CD14-positive monocyte (primary cell): ENCODE measurements around the gene DSP. TPM values are rescaled to one million over a fixed set of nuclear protein-coding genes. Genes with fewer than 3 reads are reported as not detected.

Source experiments
- DNase-seq, 3 donors: peaks; one replicate each; pipeline ENCODE4 v3.0.0-alpha.2; 2011 to 2022
- H2AFZ ChIP-seq: 2 replicates; pipeline ENCODE4 v1.6.0; 2012; ENCODE audit warnings: mild to moderate bottlenecking, low read depth, low read length, inconsistent platforms; ENCODE audit not compliant: insufficient read depth, poor library complexity, severe bottlenecking
- H3K27ac ChIP-seq, 2 donors: 1 replicate in 1 of 2; 2 replicates in 1 of 2; pipeline ENCODE4 v1.5.1; 2012 to 2013; ENCODE audit warnings: low read length in 2 of 2, control low read depth in 1 of 2, inconsistent platforms in 1 of 2, low read depth in 1 of 2, mild to moderate bottlenecking in 1 of 2
- H3K27me3 ChIP-seq, 2 donors: one replicate each; pipeline versions ENCODE4 v1.6.0 to v1.6.1; 2011 to 2013; ENCODE audit warnings: low read length in 2 of 2; ENCODE audit not compliant: control insufficient read depth in 2 of 2, insufficient read depth in 2 of 2
- H3K36me3 ChIP-seq, 2 donors: replicated peaks in 1 of 2; 1 replicate in 1 of 2; 2 replicates in 1 of 2; pipeline versions ENCODE4 v1.5.1 to v1.6.1; 2012 to 2013; ENCODE audit warnings: low read length in 2 of 2, control low read depth in 1 of 2, inconsistent platforms in 1 of 2, mild to moderate bottlenecking in 1 of 2; ENCODE audit not compliant: insufficient read depth in 2 of 2, control insufficient read depth in 1 of 2
- H3K4me1 ChIP-seq, 2 donors: 1 replicate in 1 of 2; 2 replicates in 1 of 2; pipeline versions ENCODE4 v1.5.1 to v1.6.1; 2012 to 2013; ENCODE audit warnings: low read length in 2 of 2, control low read depth in 1 of 2, inconsistent platforms in 1 of 2, mild to moderate bottlenecking in 1 of 2, moderate library complexity in 1 of 2; ENCODE audit not compliant: insufficient read depth in 2 of 2, control insufficient read depth in 1 of 2
- H3K4me2 ChIP-seq: replicated peaks from 2 replicates; pipeline ENCODE3; 2012; ENCODE audit warnings: low read length, moderate library complexity, mild to moderate bottlenecking; ENCODE audit not compliant: poor library complexity, severe bottlenecking; ENCODE audit errors: extremely low read depth
- H3K4me3 ChIP-seq, 3 experiments: fragments of 200-600 bp in 1 of 3; sonication (generic) in 1 of 3; replicated peaks in 1 of 3; 1 replicate in 2 of 3; 2 replicates in 1 of 3; pipeline ENCODE4 v1.5.1; 2011 to 2013; ENCODE audit warnings: low read length in 3 of 3, mild to moderate bottlenecking in 3 of 3, control low read depth in 2 of 3, low read depth in 2 of 3, inconsistent platforms in 1 of 3, moderate library complexity in 1 of 3
- H3K79me2 ChIP-seq: 2 replicates; pipeline ENCODE4 v1.6.0; 2012; ENCODE audit warnings: mild to moderate bottlenecking, control low read depth, inconsistent platforms, low read length, moderate library complexity; ENCODE audit not compliant: insufficient read depth
- H3K9ac ChIP-seq: 2 replicates; pipeline ENCODE4 v1.6.0; 2017; ENCODE audit warnings: low read length, mild to moderate bottlenecking; ENCODE audit not compliant: insufficient read depth, poor library complexity, severe bottlenecking
- H3K9me3 ChIP-seq, 2 donors: replicated peaks in 1 of 2; 1 replicate in 1 of 2; 2 replicates in 1 of 2; pipeline versions ENCODE4 v1.5.1 to v1.6.1; 2012 to 2013; ENCODE audit warnings: low read length in 2 of 2, control low read depth in 1 of 2; ENCODE audit not compliant: control insufficient read depth in 1 of 2, insufficient read depth in 1 of 2
- H4K20me1 ChIP-seq: 2 replicates; pipeline ENCODE4 v1.6.0; 2012; ENCODE audit warnings: mild to moderate bottlenecking, low read length, control low read depth, moderate library complexity; ENCODE audit not compliant: insufficient read depth
- H3K27ac Mint-ChIP-seq, 7 donors: one replicate each; pipeline ENCODE4 v1.8.0; 2020; ENCODE audit warnings: mild to moderate bottlenecking in 7 of 7, mixed read lengths in 7 of 7, moderate library complexity in 6 of 7, inconsistent platforms in 2 of 7
- H3K27me3 Mint-ChIP-seq, 3 donors: one replicate each; pipeline ENCODE4 v1.8.0; 2021 to 2022; ENCODE audit warnings: low read depth in 3 of 3, mild to moderate bottlenecking in 3 of 3, mixed read lengths in 3 of 3, moderate library complexity in 3 of 3, inconsistent platforms in 1 of 3
- H3K36me3 Mint-ChIP-seq, 2 donors: one replicate each; pipeline ENCODE4 v1.8.0; 2020; ENCODE audit warnings: mixed read lengths in 2 of 2, inconsistent platforms in 1 of 2, mild to moderate bottlenecking in 1 of 2
- H3K4me1 Mint-ChIP-seq: one replicate; pipeline ENCODE4 v1.8.0; 2020; ENCODE audit warnings: mild to moderate bottlenecking, mixed read lengths
- H3K4me3 Mint-ChIP-seq, 2 donors: one replicate each; pipeline ENCODE4 v1.8.0; 2020; ENCODE audit warnings: mild to moderate bottlenecking in 2 of 2, mixed read lengths in 2 of 2, moderate library complexity in 1 of 2
- H3K9me3 Mint-ChIP-seq, 7 donors: one replicate each; pipeline ENCODE4 v1.8.0; 2020 to 2022; ENCODE audit warnings: mixed read lengths in 7 of 7, mild to moderate bottlenecking in 6 of 7, moderate library complexity in 6 of 7, inconsistent platforms in 2 of 7
- WGBS: methylation state at CpG from one replicate; pipeline ENCODE4 v1.1.5; 2013; ENCODE audit warnings: missing lambda C conversion rate; ENCODE audit not compliant: insufficient coverage; 5-methylcytosine and 5-hydroxymethylcytosine counted together
- intact Hi-C, 2 donors: fragments of 100-400 bp; cut with micrococcal nuclease; formaldehyde crosslinking; loops; one replicate each; pipeline versions ENCODE4 v1.15.0 to v1.15.1; 2023
- polyA plus RNA-seq, 3 donors: library from polyadenylated mRNA; depleted of rRNA in 1 of 3; unstranded in 2 of 3; stranded (reverse) in 1 of 3; fragments of 300-500 nt in 2 of 3; fragments of >200 nt in 1 of 3; fragmentation: Illumina TruSeq in 2 of 3; gene quantifications; 1 replicate in 2 of 3; 2 replicates in 1 of 3; pipeline ENCODE4 v1.2.3, GENCODE V29; 2012 to 2021
- TF ChIP-seq, protein P1 (sequence below): fragments of 200-600 bp; IDR thresholded peaks from one replicate; pipeline ENCODE4 v1.8.0; 2022; ENCODE audit warnings: antibody characterized with exemption, mild to moderate bottlenecking

Gene DSP
- polyA plus RNA-seq, 3 donors: not detected

DNA sequence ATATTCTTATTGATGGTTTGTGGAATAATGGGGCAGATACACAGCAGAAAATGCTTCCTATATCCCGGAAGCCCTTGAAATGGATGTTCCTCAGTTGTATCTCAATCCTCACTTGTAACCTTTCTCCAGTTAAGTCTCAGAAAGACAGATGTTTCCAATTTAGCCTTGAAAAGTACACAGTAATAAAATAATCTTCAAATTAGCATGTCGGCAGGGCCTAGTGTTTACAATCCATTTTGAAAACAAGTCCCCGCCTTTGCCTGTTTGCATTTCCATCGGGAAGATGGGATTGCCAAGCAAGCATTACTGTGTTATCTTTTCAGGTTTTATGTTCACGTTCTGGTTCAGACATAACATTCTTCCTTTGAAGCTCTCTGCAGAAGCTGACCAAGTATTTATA lies 90.0 kb downstream of the DSP start:
- 87% methylated on average over 3 of the region's 5 CpGs for WGBS
- DNase-seq: no peak
- Mint-ChIP-seq H3K9me3 (peaks cover 0 to 10% (median 0%) of the 10 kb centered on the region in 7 donors), H3K4me3 (no peak overlapping the region), H3K27ac (no peak overlapping the region), H3K4me1 (no peaks in the 10 kb centered on the region), H3K27me3 (peaks cover 0 to 4% (median 3%) of the 10 kb centered on the region in 3 donors), H3K36me3 (no peaks in the 10 kb centered on the region)
- H3K4me1 ChIP-seq: no peaks in the 10 kb centered on the region
- H2AFZ ChIP-seq: no peak overlapping the region
- TF ChIP-seq, protein P1, sequence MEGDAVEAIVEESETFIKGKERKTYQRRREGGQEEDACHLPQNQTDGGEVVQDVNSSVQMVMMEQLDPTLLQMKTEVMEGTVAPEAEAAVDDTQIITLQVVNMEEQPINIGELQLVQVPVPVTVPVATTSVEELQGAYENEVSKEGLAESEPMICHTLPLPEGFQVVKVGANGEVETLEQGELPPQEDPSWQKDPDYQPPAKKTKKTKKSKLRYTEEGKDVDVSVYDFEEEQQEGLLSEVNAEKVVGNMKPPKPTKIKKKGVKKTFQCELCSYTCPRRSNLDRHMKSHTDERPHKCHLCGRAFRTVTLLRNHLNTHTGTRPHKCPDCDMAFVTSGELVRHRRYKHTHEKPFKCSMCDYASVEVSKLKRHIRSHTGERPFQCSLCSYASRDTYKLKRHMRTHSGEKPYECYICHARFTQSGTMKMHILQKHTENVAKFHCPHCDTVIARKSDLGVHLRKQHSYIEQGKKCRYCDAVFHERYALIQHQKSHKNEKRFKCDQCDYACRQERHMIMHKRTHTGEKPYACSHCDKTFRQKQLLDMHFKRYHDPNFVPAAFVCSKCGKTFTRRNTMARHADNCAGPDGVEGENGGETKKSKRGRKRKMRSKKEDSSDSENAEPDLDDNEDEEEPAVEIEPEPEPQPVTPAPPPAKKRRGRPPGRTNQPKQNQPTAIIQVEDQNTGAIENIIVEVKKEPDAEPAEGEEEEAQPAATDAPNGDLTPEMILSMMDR: no peak
- H3K79me2 ChIP-seq: no peaks in the 10 kb centered on the region
- H3K4me2 ChIP-seq: no peak overlapping the region
- H3K9me3 ChIP-seq: no peaks in the 10 kb centered on the region
- intact Hi-C loops: no loop called here
- H3K27me3 ChIP-seq: no peaks in the 10 kb centered on the region
- no peaks in the 10 kb centered on the region for H4K20me1 ChIP-seq
- no peak overlapping the region for H3K9ac ChIP-seq
- no peak overlapping the region for H3K4me3 ChIP-seq
- H3K27ac ChIP-seq: no peak overlapping the region
- H3K36me3 ChIP-seq: no peaks in the 10 kb centered on the region

DNA sequence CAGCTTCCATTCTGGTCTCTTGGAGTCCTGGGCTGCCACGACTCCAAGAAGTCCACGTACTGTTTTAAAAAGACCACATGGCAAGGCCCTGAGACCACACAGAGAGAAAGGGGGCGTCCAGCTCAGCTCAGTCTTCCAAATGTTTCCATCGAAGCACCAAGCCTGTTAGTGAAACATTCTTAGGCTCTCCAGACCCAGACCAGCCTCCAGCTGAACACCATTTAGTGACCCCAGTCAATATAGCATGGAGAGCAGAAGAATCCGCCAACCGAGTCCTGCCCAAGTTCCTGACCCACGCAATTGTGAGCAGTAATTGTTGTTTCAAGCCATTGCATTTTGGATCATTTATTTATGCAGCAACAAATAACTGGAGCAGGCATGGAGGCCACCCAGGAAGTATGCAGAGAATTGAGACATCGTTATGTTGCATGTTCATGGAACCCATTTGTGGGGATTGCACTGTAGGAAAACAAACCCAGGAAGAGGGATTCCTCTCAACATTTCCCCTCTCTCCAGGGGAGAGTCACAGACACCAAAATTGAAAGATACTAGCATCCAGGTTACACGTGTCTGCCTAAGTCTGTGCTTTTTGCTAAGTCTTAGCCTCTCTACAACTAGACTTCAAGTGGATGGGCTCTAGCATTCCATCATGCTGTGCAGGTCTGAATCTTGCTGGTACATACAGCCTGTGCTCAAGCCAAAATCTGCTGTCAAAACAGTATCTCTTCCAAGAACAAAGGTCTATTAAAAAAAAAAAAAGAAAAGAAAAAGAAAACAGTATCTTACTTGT lies 91.2 kb downstream of the DSP start:
- Mint-ChIP-seq H3K27ac (peak overlapping the region in 1 of 7 donors; percentile 54), H3K9me3 (peaks cover 0 to 10% (median 0%) of the 10 kb centered on the region in 7 donors), H3K4me1 (no peaks in the 10 kb centered on the region), H3K27me3 (peaks cover 0 to 5% (median 0%) of the 10 kb centered on the region in 3 donors), H3K4me3 (no peak overlapping the region), H3K36me3 (no peaks in the 10 kb centered on the region)
- no peak overlapping the region for H2AFZ ChIP-seq
- no peaks in the 10 kb centered on the region for H3K9me3 ChIP-seq
- no peaks in the 10 kb centered on the region for H3K27me3 ChIP-seq
- no peaks in the 10 kb centered on the region for H4K20me1 ChIP-seq
- H3K36me3 ChIP-seq: no peaks in the 10 kb centered on the region
- no peak overlapping the region for H3K9ac ChIP-seq
- TF ChIP-seq, protein P1: no peak
- no peaks in the 10 kb centered on the region for H3K79me2 ChIP-seq
- no peak for DNase-seq
- WGBS: 100% methylated on average over 6 of the region's 9 CpGs
- intact Hi-C loops: no loop called here
- H3K4me2 ChIP-seq: no peak overlapping the region
- no peaks in the 10 kb centered on the region for H3K4me1 ChIP-seq
- no peak overlapping the region for H3K27ac ChIP-seq
- H3K4me3 ChIP-seq: no peak overlapping the region
